Endothelial cell of umbilical vein (primary cell): ENCODE data around the gene ARHGEF10L. TPM values are rescaled to one million over a fixed set of nuclear protein-coding genes. Genes with fewer than 3 reads are reported as not detected.
"Not testable (repeated sequence)": the region's sequence is repeated elsewhere in the genome, so short reads cannot be mapped to it uniquely, and the experiment has no call there.

Source experiments
- Bru-seq: library from RNA; stranded (reverse); fragments of 400-500 nt; gene quantifications from one replicate; lab custom pipeline; 2021; lab: Mats Ljungman, UMichigan
- BruChase-seq, 2 experiments: library from RNA; stranded (reverse); fragments of 400-500 nt; gene quantifications; one replicate each; lab custom pipeline; 2021; lab: Mats Ljungman, UMichigan
- BruUV-seq: library from RNA; stranded (reverse); fragments of 400-500 nt; replicated peaks from 2 replicates; lab custom pipeline; 2021; lab: Mats Ljungman, UMichigan
- CTCF ChIA-PET: fragments of 300-600, 350-600 bp; sonication (Branson Sonifier 250); formaldehyde crosslinking; loops from one replicate; lab custom pipeline; 2021; ENCODE audit warnings: antibody characterized with exemption, inconsistent platforms; lab: Charles Lee
- POLR2A ChIA-PET: fragments of 300-600, 350-600 bp; sonication (Branson Sonifier 250); formaldehyde crosslinking; loops from one replicate; lab custom pipeline; 2021; ENCODE audit warnings: antibody characterized with exemption, inconsistent platforms; lab: Charles Lee
- DNase-seq: peaks from one replicate; pipeline ENCODE4 v3.0.0-alpha.2; 2011; ENCODE audit warnings: low read depth, low spot score
- FAIRE-seq: peaks from 2 replicates; lab custom pipeline; 2011; peaks lifted over from hg19 to GRCh38; lab: Jason Lieb, UNC
- H2AFZ ChIP-seq: 2 replicates; pipeline ENCODE4 v1.6.0; 2012; ENCODE audit warnings: low read depth, low read length, control low read depth, inconsistent platforms
- H3K27ac ChIP-seq: 2 replicates; pipeline ENCODE4 v1.5.1; 2011; ENCODE audit warnings: low read depth, mild to moderate bottlenecking, control low read depth, low read length, moderate library complexity; ENCODE audit not compliant: insufficient read depth
- H3K27me3 ChIP-seq, 2 experiments: 2 replicates each; pipeline versions ENCODE4 v1.6.0 to v1.6.1; 2011; ENCODE audit warnings: low read length in 2 of 2, mixed read lengths in 1 of 2; ENCODE audit not compliant: control insufficient read depth in 2 of 2, insufficient read depth in 2 of 2
- H3K36me3 ChIP-seq, 2 experiments: 2 replicates in 1 of 2; 3 replicates in 1 of 2; pipeline ENCODE4 v1.5.1; 2011; ENCODE audit warnings: low read length in 2 of 2, mild to moderate bottlenecking in 1 of 2, moderate library complexity in 1 of 2; ENCODE audit not compliant: control insufficient read depth in 2 of 2, insufficient read depth in 2 of 2; ENCODE audit errors: extremely low read depth in 1 of 2
- H3K4me1 ChIP-seq: 3 replicates; pipeline ENCODE4 v1.5.1; 2011; ENCODE audit warnings: mild to moderate bottlenecking, low read length; ENCODE audit not compliant: control insufficient read depth, insufficient read depth; ENCODE audit errors: extremely low read depth
- H3K4me2 ChIP-seq: 2 replicates; pipeline ENCODE4 v1.6.1; 2011; ENCODE audit warnings: low read length, control low read depth, mixed read lengths; ENCODE audit not compliant: insufficient read depth
- H3K4me3 ChIP-seq, 3 experiments: fragments of 200-600 bp in 1 of 3; sonication (generic), shearing (Covaris generic) in 1 of 3; replicated peaks in 1 of 3; 2 replicates each; pipeline ENCODE4 v1.5.1; 2011 to 2016; ENCODE audit warnings: control low read depth in 3 of 3, low read length in 3 of 3, mild to moderate bottlenecking in 2 of 3, inconsistent platforms in 1 of 3, low read depth in 1 of 3, moderate library complexity in 1 of 3; ENCODE audit not compliant: insufficient read depth in 1 of 3
- H3K79me2 ChIP-seq: 2 replicates; pipeline ENCODE4 v1.6.0; 2012; ENCODE audit warnings: low read length, inconsistent platforms; ENCODE audit not compliant: control insufficient read depth, insufficient read depth
- H3K9ac ChIP-seq: replicated peaks from 2 replicates; pipeline ENCODE3; 2011; ENCODE audit warnings: low read length, control low read depth; ENCODE audit not compliant: insufficient read depth; ENCODE audit errors: extremely low read depth
- H3K9me1 ChIP-seq: replicated peaks from 3 replicates; pipeline ENCODE4 v1.6.0; 2011; ENCODE audit warnings: mild to moderate bottlenecking, low read length; ENCODE audit not compliant: control insufficient read depth, insufficient read depth; ENCODE audit errors: extremely low read depth
- H3K9me3 ChIP-seq: replicated peaks from 2 replicates; pipeline ENCODE4 v1.5.1; 2012; ENCODE audit warnings: low read length, inconsistent platforms; ENCODE audit not compliant: control insufficient read depth, insufficient read depth
- H4K20me1 ChIP-seq: replicated peaks from 2 replicates; pipeline ENCODE3; 2011; ENCODE audit warnings: mild to moderate bottlenecking, low read length; ENCODE audit not compliant: control insufficient read depth, insufficient read depth; ENCODE audit errors: extremely low read depth
- CTCF ChIP-seq, 2 donors: IDR thresholded peaks; 1 replicate in 1 of 2; 2 replicates in 1 of 2; pipeline ENCODE4 v1.5.1; 2011; ENCODE audit warnings: low read length in 2 of 2, mild to moderate bottlenecking in 2 of 2, moderate library complexity in 2 of 2, control low read depth in 1 of 2, inconsistent platforms in 1 of 2, low read depth in 1 of 2; ENCODE audit not compliant: insufficient read depth in 1 of 2; ENCODE audit errors: extremely low read depth in 1 of 2
- EZH2 ChIP-seq: IDR thresholded peaks from 2 replicates; pipeline ENCODE4 v1.6.1; 2012; ENCODE audit warnings: borderline replicate concordance, low read depth, mild to moderate bottlenecking, moderate library complexity, low read length, inconsistent platforms; ENCODE audit not compliant: severe bottlenecking
- MYC ChIP-seq: IDR thresholded peaks from one replicate; pipeline ENCODE4 v1.6.1; 2011; ENCODE audit warnings: mild to moderate bottlenecking, low read depth, low read length
- POLR2A ChIP-seq: IDR thresholded peaks from 2 replicates; pipeline ENCODE4 v1.6.1; 2012; ENCODE audit warnings: low read depth, mild to moderate bottlenecking, control low read depth, low read length
- POLR2AphosphoS5 ChIP-seq: IDR thresholded peaks from 2 replicates; pipeline ENCODE4 v1.6.1; 2012; ENCODE audit warnings: low read depth, mild to moderate bottlenecking, control low read depth, low read length, moderate library complexity; ENCODE audit not compliant: insufficient read depth
- dilution Hi-C: fragments of 300-500 bp; cut with MboI; formaldehyde crosslinking; loops from one replicate; pipeline ENCODE4 v1.15.0; 2019; ENCODE audit warnings: low sequenced_read_pairs; ENCODE audit not compliant: extremely low pct_ligation_motif_present
- intact Hi-C: fragments of 100-400 bp; cut with micrococcal nuclease; formaldehyde crosslinking; loops from one replicate; pipeline ENCODE4 v1.10.0; 2022
- long read RNA-seq: library from polyadenylated mRNA; stranded (forward); transcript quantifications from one replicate; pipeline ENCODE4 v2.0.0, GENCODE V29; 2021
- polyA minus RNA-seq, 3 experiments: library from RNA; depleted of rRNA, polyadenylated mRNA; stranded (reverse); fragments of >200 nt; gene quantifications; 1 replicate in 1 of 3; 2 replicates in 2 of 3; pipeline ENCODE4 v1.2.3, GENCODE V29; 2011
- polyA plus RNA-seq, 4 experiments: library from polyadenylated mRNA; depleted of rRNA in 3 of 4; stranded (reverse) in 3 of 4; unstranded in 1 of 4; fragments of >200 nt; gene quantifications; 2 replicates each; pipeline versions ENCODE4 v1.2.1 to v1.2.3, GENCODE V29; 2011 to 2012; ENCODE audit warnings: missing spikeins in 1 of 4
- total RNA-seq: library from RNA; stranded (reverse); gene quantifications from 2 replicates; pipeline ENCODE4 v1.2.3, GENCODE V29; 2021

The ARHGEF10L gene, protein sequence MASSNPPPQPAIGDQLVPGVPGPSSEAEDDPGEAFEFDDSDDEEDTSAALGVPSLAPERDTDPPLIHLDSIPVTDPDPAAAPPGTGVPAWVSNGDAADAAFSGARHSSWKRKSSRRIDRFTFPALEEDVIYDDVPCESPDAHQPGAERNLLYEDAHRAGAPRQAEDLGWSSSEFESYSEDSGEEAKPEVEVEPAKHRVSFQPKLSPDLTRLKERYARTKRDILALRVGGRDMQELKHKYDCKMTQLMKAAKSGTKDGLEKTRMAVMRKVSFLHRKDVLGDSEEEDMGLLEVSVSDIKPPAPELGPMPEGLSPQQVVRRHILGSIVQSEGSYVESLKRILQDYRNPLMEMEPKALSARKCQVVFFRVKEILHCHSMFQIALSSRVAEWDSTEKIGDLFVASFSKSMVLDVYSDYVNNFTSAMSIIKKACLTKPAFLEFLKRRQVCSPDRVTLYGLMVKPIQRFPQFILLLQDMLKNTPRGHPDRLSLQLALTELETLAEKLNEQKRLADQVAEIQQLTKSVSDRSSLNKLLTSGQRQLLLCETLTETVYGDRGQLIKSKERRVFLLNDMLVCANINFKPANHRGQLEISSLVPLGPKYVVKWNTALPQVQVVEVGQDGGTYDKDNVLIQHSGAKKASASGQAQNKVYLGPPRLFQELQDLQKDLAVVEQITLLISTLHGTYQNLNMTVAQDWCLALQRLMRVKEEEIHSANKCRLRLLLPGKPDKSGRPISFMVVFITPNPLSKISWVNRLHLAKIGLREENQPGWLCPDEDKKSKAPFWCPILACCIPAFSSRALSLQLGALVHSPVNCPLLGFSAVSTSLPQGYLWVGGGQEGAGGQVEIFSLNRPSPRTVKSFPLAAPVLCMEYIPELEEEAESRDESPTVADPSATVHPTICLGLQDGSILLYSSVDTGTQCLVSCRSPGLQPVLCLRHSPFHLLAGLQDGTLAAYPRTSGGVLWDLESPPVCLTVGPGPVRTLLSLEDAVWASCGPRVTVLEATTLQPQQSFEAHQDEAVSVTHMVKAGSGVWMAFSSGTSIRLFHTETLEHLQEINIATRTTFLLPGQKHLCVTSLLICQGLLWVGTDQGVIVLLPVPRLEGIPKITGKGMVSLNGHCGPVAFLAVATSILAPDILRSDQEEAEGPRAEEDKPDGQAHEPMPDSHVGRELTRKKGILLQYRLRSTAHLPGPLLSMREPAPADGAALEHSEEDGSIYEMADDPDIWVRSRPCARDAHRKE (N-terminal part only)
- total RNA-seq = 4.3 and 5.2 TPM in 2 replicates
- 1.9 and 3.3 TPM in 2 replicates for polyA plus RNA-seq
- 1.4 and 2.4 TPM in 2 replicates for polyA plus RNA-seq (2011; cell fraction: cytosol; rRNA removed)
- polyA plus RNA-seq (2011; cell fraction: nucleus; rRNA removed) = 5.6 and 6.6 TPM in 2 replicates
- polyA plus RNA-seq (2012) = 0.87 and 2.4 TPM in 2 replicates
- polyA minus RNA-seq = 2.7 and 3.3 TPM in 2 replicates
- 7.0 TPM for polyA minus RNA-seq (2011; cell fraction: cytosol; rRNA and poly(A)+ RNA removed)
- polyA minus RNA-seq (2011; cell fraction: nucleus; rRNA and poly(A)+ RNA removed) = 4.1 and 4.7 TPM in 2 replicates
- percentile 38 among the genes with signal in this experiment for Bru-seq, nascent RNA
- BruChase-seq, experiment 1, labeled RNA remaining after a 6-hour chase = percentile 38 among the genes with signal in this experiment
- percentile 42 among the genes with signal in this experiment for BruChase-seq, experiment 2, labeled RNA remaining after a 2-hour chase
- long read RNA-seq, partial matches to known transcripts = 1 of 5 reads
- long read RNA-seq, other reads (novel, unspliced or antisense) = 4 of 5 reads

- Histone ChIP-seq H4K20me1 (no peaks in the 10 kb centered on the region), H3K79me2 (no peaks in the 10 kb centered on the region), H3K4me3 (peak within 1 kb of the TSS; percentile 34 to 77 (median 62)), H3K27ac (peak within 1 kb of the TSS; percentile 25), H3K9me3 (no peaks in the 10 kb centered on the region), H2AFZ (peak within 1 kb of the TSS; percentile 97), H3K27me3 (peaks cover 3 to 6% of the 10 kb centered on the region in 2 experiments), H3K9ac (peak within 1 kb of the TSS; percentile 76), H3K4me2 (peak within 1 kb of the TSS; percentile 87), H3K36me3 (no peaks in the 10 kb centered on the region), H3K4me1 (no peaks in the 10 kb centered on the region), H3K9me1 (no peaks in the 10 kb centered on the region)
- FAIRE-seq (no peak), DNase-seq (no peak)
- dilution Hi-C loops (no loop called here), intact Hi-C loops (no loop called here)
- ChIA-PET CTCF (interaction anchor here (0.7 to 3.1 kb wide), 4 partner anchors 8 to 66 kb away, joined by 3 to 20 read pairs (median 8); no protein-coding TSS in a partner anchor), POLR2A (no interaction called here)
- TF ChIP-seq POLR2AphosphoS5 (no peak), EZH2 (peak; percentile 49), MYC (no peak), POLR2A (no peak), CTCF (IDR thresholded peaks at IDR 0.05; ENCODE audit: extremely low read depth in 1 of 2, insufficient read depth in 1 of 2, low read depth in 1 of 2, low read length in 2 of 2) (no peak)
- no TSS peak for BruUV-seq
Measured at GRCh38 chr1:17539477-17540254, at the start of gene ARHGEF10L. TSS of gene ARHGEF10L (plus strand) at chr1:17539698. CDS start at chr1:17580596, 40,898 bp downstream.

GRCh38 chr1:17489768-17490417 is 49.6 kb upstream of the ARHGEF10L start:
- H3K4me2 ChIP-seq, intact Hi-C loops, H3K4me3 ChIP-seq, H3K4me1 ChIP-seq, H4K20me1 ChIP-seq, H3K9me3 ChIP-seq, H3K79me2 ChIP-seq, H3K36me3 ChIP-seq, H3K9ac ChIP-seq, dilution Hi-C loops, H3K27me3 ChIP-seq, FAIRE-seq, BruUV-seq, H3K27ac ChIP-seq, H3K9me1 ChIP-seq, H2AFZ ChIP-seq, POLR2A ChIA-PET, DNase-seq: not testable (repeated sequence)
- CTCF ChIA-PET = interaction anchor here (1.5 kb wide), 1 partner anchor 13 kb away, joined by 7 read pairs; no protein-coding TSS in a partner anchor
